ENCODE data around the gene NUAK2.
"Not testable (repeated sequence)": the region's sequence is repeated elsewhere in the genome, so short reads cannot be mapped to it uniquely, and the experiment has no call there.

NUAK2 gene

DNA sequence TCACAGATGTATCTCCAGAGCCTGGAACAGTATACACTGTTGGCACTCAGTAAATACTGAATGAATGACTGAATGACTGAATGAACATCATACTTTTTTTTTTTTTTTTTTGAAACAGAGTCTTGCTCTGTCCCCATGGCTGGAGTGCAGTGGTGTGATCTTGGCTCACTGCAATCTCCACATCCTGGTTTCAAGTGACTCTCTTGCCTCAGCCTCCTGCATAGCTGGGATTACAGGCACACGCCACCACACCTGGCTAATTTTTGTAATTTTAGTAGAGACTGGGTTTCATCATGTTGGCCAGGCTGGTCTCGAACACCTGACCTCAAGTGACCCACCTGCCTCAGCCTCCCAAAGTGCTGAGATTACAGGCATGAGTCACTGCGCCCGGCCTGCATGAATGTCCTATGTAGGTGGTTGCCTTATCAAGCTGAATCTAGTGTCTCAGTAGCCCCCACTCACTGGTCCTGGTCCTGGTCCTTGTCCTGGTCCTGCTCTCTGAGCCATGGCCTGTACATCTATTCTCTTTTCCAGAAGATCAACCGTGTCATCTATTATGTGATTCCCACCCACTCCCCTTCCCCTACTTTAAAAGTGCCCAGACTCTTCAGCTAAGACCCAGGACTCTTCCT is 23.9 kb downstream of the NUAK2 start:
- DNase-seq (ENCODE audit: low read depth in 2 of 2) = not testable (repeated sequence)

DNA sequence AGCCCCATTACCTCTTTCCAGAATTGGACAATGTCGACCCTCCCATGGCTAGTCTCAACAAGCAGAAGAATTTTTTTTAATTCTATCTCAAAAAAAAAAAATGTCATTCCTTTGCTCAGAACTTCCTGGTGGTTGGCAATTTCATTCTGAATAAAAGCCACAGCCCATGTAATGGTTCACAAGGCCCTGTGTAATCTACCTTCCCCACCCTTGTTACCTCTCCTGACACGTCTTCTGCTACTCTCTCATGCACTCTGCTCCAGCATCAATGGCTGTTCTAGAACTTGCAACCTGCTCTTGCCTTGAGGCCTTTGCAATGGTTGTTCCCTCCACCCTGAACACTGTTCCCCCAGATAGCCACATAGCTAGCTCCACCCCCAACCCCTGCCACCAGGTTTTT is 25.4 kb downstream of the NUAK2 start:
- no peak for DNase-seq (ENCODE audit: low read depth in 2 of 2)

DNA sequence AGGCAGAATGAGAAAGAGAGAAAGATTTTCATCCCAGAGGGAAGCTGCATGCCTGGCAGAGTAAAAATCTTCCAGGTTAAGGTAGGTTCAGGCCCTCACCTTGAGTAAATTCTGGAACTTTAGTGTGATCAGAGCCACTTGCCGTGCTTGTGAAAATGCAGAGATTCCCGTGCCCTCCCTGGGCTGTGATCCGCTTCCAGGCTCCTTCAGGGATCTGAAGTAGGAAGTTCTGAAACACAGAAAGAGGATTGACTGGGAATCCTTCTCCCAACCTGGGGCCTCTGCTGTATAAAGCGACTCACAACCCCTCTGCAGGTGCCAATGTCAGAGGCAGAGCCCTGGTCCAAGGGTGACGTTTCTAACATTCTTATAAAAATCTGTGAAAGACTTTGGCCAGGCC is 26.6 kb downstream of the NUAK2 start:
- no peak for DNase-seq (ENCODE audit: low read depth in 2 of 2)

DNA sequence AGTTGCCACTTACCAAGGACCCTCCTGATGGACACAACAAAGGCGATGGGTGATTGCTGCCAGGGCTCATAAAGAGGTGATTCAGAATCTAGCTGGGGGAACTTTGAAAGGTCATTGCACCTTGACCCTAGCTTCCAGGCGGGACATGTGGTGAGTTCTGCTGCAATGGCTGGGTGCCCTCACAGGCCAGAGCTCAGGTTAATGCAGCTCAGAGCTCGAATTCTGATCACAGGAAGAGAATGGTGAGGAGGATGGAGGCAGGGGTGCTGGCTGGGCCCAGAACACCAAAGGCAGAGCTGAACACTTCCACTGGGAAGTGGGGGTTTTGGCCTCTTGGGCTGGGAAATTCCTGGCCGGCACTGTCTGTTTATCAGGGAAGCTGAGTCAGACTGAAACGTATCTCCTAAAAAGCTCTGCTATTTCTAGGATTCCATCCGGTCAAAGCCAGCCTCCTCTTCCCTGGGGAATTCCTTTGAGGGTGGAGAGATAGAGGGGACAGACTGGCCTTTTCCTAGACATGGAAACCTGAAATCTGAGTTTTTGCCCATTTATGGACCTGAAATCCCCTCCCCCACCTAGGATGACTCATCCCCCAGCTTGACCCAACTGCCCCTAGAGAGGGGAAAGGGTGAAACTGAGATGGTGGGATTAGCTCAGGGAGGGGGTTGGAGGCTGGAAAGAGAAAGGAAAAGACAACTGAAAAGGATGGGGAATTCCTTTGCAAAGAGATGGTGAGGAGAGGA is 27.2 kb downstream of the NUAK2 start:
- DNase-seq (ENCODE audit: low read depth in 2 of 2) = no peak

DNA sequence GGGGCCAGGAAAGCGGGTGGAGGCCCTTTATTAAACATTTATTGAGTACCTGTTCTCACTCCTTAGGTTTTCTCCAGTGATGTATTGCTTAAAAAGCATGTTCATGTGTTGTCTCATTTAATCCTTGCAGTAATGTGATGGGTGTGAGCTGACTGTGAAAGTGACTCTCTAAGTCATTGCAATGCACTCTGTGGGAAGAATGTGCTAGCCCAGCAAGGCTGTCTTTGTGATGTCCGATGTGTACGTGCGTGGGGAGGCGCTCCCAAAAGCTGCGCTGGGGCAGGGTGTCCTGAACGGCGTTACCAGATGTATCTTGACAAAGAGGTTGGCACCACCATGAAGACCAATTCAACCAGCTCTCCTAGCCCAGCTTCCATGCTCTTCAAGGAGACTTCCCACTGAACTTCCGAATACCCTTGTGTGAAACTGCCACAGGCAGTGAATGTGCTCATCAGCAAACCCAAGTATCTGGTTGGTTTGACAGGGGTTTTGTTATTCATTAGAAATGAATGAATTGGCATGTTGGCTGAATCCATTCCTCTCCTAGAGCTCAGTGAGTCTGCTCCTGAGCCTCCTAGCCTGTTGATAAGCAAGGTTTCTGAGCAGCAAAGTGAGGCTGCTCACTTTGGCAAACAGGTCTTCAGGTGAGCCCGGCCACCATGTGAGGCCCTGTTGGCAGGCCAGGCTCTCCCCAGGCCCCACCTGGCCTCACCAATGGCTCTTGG is 28.0 kb downstream of the NUAK2 start:
- DNase-seq (ENCODE audit: low read depth in 2 of 2) = no peak

DNA sequence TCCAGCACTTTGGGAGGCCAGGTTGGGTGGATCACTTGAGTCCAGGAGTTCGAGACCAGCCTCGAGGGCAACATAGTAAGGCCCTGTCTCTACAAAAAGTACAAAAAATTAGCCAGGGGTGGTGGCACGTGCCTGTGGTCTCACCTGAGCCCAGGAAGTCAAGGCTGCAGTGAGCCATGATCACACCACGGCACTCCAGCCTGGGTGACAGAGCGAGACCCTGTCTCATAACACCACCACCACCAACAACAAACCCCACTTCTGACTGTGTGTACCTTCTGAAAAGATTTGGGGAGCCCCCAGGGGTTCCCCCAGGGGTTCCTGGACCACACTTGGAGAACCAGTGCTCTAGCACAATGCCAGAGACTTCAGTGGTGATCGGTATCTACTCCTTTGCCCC is 29.9 kb downstream of the NUAK2 start:
- DNase-seq (ENCODE audit: low read depth in 2 of 2) = no peak

DNA sequence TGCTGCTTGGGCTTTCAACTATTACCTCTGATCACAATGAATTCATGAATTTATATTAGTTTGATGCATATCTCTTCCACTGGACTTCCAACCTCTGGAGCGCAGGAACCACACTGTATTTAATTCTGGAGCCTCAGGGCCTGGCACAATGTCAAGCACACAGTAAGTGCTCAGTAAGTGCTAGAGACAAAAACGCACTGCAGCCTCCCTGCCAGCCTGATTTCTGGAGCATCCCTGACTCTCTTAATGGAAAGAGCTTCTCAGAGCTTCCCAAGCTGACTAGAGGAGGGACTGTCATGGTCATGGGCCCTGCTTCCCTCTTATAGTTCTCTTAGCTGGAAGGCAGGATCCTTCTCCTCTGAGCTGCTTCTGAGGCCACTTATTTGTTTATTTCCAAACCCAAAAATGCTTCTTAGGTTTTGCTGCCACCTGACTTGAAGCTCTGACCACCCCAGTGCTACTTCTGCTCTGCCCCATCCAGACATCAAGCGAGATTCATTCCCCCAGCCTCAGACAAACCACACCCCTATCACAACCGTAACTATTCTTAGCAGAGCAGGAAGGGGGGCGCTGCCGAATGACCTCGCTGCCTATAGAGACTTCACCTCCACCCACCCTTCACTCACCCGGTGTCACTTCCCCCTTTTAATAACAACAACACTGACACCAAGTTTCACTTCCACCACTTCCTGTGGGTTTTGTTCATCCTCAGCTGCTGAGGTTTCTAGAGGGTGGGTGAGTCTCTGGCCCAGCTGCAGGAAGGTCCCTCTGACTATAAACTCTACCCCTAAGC is 33.6 kb downstream of the NUAK2 start:
- DNase-seq (ENCODE audit: low read depth in 2 of 2) = peak; percentile 54 to 64

DNA sequence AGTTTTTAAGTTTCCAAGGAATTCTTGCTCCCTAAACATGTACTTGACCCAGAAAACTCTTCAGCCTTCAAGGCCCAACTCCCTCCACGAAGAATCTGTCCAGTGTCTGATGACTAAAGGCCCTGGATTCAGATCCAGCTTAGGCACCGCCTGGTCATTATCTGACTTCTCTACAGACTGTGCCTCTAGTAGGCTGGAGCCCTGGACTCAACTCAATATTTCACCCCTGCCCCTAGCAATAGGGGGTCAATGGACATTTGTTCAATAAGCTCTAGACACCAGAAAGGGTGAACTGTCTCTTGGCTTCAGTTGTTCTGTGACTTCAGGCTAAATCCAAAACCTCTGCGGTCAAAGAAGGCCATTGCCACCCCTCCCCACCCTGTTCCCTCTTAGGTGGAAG is 34.5 kb downstream of the NUAK2 start:
- no peak for DNase-seq (ENCODE audit: low read depth in 2 of 2)

DNA sequence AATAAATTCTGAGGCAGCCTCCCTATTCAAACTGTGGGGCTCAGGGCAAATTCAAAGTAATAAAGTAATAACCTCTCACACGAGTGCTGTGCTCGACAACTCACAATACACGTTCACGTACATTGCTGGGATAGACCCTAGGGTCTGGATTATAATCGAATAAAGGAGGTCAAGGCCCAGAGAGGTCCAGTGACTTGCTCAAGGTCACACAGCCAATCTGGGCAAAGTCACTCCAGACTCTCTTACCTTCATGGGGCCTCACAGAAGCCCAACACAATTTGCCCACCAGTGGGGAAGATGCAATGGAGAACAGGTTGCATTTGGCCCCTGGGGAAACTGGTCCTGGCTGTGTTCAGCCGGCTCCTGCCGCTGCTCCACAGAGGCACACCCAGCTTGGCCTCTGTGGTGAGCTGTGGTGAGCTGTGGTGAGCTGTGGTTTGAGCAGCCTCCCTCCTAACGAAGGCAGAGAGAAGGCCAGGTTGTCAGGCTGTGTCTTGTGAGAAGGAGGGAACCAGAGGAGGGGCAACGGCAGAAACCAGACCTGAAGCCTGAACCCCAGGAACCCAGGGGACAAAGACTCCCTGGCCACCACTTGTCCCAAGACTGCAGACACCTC is 35.1 kb downstream of the NUAK2 start:
- DNase-seq (ENCODE audit: low read depth in 2 of 2) = peak; percentile 58 to 61

DNA sequence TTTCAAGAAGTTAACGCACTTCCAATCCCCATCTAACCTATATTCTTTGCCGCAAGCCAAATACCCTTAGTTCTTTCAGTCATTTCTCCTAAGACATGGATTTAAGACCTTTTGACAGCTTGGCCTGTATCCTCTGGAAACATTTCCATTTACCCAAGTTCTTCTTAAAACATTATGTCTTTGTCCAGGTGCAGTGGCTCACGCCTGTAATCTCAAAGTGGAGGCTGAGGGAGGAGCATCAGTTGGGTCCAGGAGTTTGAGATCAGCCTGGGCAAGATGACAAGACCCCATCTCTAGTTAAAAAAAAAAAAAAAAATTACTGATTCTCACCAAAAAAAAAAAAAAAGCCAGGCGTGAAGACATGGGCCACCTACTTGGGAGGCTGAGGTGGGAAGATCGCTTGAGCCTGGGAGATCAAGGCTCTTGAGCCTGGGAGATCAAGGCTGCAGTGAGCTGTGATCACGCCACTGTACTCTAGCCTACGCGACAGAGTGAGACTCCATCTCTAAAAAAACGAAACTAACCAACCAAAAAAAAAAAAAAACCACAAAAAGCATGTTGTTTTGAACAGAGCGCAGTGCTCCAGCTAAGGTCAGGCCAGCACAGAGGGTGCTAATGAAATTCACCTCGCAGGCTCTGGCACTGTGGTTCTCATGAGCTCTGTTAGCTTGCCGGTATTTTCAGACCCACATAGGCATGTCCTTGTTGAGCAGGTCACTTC is 36.0 kb downstream of the NUAK2 start:
- DNase-seq (ENCODE audit: low read depth in 2 of 2) = peak in 1 of 2 donors; percentile 29

DNA sequence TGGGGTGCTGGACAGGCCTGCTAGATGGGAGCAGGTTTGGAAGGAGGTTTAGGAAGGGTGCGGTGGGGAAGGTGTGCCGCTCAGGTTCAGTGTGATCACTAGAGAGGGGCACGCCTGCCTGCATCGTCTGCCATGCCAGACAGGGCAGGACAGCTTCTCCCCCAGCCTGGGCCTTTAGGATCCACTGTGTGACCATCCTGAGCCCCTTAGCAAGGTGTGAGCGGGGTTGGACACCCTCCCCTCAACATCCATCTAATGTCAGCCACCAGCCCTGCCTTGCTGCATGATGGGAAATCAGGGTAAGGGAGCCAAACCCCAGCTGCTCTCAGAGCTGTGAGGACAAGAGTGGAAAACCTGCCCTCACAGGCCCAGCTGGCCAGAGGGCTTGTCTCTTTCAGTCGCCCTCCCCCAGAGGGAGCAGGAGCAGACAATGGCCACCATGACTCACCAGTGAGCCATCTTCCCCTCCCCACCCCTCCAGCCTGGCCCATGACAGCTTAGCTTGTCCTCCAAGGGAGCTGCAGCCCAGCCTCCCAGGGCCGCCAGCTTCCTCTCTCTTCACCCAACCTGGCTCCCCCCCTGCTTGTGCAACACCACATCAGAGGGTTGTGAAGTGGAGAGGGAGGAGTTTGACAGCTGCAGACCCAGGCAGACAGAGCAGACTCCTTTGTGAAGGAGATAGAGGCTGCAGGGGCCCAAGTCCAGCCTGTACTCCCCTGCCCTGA is 37.0 kb downstream of the NUAK2 start:
- DNase-seq (ENCODE audit: low read depth in 2 of 2) = peak; percentile 61 to 68

DNA sequence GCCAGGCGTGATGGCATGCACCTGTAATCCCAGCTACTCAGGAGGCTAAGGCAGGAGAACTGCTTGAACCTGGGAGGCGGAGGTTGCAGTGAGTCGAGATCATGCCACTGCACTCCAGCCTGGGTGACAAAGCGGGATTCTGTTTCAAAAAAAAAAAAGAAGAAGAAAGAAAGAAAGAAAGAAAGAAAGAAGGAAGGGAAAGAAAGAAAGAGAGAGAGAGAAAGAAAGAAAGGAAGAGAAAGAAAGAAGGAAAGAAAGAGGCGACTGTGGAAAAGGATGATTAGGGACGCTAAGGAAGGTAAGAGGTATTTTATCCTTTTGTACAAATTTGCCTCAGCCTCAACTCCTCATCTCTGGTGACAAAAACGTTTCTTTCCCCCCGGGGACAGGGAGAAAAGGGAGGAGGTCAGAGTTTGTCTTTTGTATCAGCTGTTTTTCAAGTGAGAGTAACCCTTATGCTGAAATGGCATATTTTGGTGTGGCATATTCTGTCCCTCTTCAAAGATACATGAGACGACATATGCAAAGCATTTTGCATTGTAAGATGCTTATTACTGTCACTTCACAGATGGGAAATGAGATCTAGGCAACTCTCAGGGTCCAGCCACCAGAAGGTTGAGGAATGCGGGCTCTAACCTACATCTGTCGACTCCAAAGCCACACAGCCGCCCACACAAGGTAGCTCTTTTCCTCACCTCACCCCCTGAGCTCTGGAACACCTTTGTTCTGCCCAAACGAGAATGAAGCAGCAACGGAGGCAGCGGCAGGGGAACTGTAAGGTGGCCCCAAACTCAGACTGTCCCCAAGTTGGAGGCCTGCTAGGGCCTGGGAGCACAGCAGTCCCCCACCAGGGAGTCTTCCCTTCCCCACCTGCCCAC is 38.0 kb downstream of the NUAK2 start:
- DNase-seq (ENCODE audit: low read depth in 2 of 2) = no peak

DNA sequence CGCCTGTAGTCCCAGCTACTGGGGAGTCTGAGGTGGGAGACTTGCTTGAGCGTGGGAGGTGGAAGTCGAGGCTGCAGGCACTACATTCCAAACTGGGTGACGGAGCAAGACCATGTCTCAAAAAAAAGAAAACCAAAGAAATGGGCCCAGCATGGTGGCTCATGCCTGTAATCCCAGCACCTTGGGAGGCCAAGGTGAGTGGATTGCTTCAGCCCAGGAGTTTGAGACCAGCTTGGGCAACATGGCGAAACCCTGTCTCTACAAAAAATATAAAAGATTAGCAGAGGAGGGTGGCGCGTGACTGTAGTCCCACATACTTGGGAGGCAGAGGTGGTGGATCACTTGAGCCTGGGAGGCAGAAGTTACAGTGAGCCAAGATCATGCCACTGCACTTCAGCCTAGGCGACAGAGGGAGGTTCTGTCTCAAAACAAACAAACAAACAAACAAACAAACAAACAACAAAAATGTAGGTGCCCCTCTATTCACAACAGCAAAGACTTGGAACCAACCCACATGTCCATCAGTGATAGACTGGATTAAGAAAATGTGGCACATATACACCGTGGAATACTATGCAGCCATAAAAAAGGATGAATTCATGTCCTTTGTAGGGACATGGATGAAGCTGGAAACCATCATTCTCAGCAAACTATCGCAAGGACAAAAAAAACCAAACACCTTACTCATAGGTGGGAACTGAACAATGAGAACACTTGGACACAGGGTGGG is 40.7 kb downstream of the NUAK2 start:
- not testable (repeated sequence) for DNase-seq (ENCODE audit: low read depth in 2 of 2)

DNA sequence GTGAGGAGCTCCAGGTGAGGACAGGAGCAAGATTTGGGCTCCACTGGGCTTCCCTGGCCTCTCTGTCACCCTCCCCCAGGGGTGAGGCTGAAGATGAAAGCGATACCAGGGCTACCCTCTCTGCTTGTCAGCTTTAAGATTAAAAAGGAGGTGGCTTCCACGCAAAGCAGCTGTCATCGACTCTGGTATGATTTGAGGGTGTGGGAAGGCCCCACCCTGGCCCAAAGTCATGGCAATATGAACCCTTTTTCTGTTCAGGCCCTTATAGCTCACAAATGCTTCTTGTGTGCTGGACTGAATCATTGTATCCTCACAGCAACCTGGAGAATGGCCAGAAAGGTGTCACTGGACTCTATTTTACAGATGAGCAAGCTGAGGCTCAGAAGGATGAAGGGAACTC is 41.6 kb downstream of the NUAK2 start:
- no peak for DNase-seq (ENCODE audit: low read depth in 2 of 2)

DNA sequence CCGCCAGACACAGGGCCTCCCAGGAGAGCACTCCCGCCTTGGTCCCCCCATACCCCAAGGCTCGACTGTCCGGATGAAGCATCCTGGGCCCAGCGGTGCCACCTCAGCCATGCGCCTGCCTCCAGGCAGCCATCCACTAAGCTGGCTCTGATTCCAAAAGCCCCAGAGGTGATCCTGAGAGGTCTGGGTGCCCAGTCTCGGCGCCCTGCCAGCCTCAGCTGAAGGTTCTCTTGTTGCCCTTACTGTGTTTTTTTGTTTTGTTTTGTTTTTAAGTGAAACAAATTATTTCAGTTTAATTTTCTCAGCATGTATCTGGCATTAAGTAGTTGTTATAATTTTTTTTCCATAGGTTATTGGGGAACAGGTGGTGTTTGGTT is 44.9 kb downstream of the NUAK2 start:
- no peak for DNase-seq (ENCODE audit: low read depth in 2 of 2)

DNA sequence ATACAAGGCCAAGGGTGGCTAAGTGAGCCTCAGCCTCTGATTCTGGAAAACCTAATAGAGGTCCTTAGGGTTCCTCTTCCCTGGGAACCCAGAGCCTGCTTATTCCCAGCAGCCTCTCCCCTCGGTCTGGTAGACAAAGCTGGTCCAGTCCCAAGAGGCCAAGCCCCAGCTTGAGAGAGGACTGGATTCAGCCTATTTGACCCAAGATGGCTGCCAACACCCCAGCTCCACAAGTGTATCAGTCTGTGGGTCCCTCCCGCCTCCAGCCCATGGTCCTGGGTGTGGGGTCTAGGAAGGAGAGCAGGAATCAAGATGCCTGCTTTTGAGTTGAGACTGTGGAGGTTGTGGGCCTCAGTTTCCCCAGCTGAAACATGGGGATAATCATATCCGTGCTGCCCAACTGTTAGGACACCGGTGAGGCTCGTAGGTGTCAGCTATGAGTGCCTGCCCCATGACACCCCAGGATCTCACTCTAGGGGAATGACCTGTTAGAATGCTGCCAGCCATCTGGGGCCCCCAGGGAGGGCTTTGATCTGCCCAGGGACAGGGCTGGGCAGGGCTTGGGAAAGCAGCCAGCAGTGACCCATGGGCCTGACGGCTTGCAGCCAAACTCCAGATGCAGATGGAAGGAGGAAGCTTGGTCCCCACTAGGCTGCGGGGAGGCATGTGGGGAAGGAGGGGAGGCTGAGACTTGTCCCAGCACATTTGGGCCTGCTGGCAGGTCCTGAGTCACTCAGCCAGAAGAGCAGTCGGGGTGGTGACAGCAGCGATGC is 45.4 kb downstream of the NUAK2 start:
- no peak for DNase-seq (ENCODE audit: low read depth in 2 of 2)

DNA sequence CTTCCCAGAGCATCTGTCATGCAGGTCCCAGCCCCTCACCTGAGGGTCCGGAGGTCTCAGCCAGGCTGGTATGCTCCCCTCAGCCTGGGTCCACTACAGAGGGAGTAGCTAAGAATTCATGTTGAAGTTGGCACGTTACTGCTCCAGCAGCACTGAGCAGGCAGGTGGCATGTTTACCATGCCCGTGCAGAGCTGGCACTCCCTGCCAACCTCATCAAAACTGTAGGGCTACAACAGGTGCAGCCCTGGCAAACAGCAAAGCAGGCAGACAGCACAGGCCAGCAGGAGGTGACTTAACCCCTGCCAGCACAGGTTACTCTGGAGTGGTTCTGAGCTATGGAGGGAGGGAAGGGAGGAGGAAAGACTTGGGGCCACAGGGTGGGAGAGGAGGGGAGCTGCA is 46.4 kb downstream of the NUAK2 start:
- no peak for DNase-seq (ENCODE audit: low read depth in 2 of 2)

Data from stimulated activated CD4-positive, alpha-beta T cell treated with anti-CD3 and anti-CD28 coated beads, Interleukin-4, amount 100 ng/mL, for 48 hours (primary cell).